ENCODE measurements around the gene CARS1.

The CARS1 gene

GRCh38 chr11:3007404-3008010 is 49.7 kb downstream of the CARS1 start:
- no peak for DNase-seq

GRCh38 chr11:3006505-3007260 is 50.5 kb downstream of the CARS1 start:
- no peak for DNase-seq

GRCh38 chr11:3004481-3004880 is 52.7 kb downstream of the CARS1 start:
- DNase-seq = no peak

GRCh38 chr11:3003396-3004231 is 53.6 kb downstream of the CARS1 start:
- DNase-seq = no peak

- DNase-seq = no peak
These were observed 54.4 kb downstream of the CARS1 start for GRCh38 chr11:3002871-3003270.

GRCh38 chr11:3002351-3002861 is 54.8 kb downstream of the CARS1 start:
- DNase-seq = no peak

- DNase-seq = no peak
These were observed 55.7 kb downstream of the CARS1 start for GRCh38 chr11:3001496-3001895.

GRCh38 chr11:3000032-3000961 is 56.9 kb downstream of the CARS1 start:
- peak; percentile 31 for DNase-seq

- no peak for DNase-seq
These were observed 57.7 kb downstream of the CARS1 start for GRCh38 chr11:2999464-2999998.

- no peak for DNase-seq
These were observed 59.0 kb downstream of the CARS1 start for GRCh38 chr11:2998073-2998850.

- no peak for DNase-seq
These were observed 59.8 kb downstream of the CARS1 start for GRCh38 chr11:2997406-2997805.

GRCh38 chr11:2996976-2997375 is 60.2 kb downstream of the CARS1 start:
- no peak for DNase-seq

- DNase-seq = no peak
These were observed 61.2 kb downstream of the CARS1 start for GRCh38 chr11:2995893-2996554.

- no peak for DNase-seq
These were observed 62.1 kb downstream of the CARS1 start for GRCh38 chr11:2995031-2995561.

GRCh38 chr11:2994336-2994730 is 62.9 kb downstream of the CARS1 start:
- DNase-seq = no peak

GRCh38 chr11:2992997-2993325 is 64.3 kb downstream of the CARS1 start:
- no peak for DNase-seq

GRCh38 chr11:2992234-2992996 is 64.8 kb downstream of the CARS1 start, which contains the start of gene NAP1L4:
Gene NAP1L4 (minus strand): TSS chr11:2992329. CDS start chr11:2979220, 13,109 bp downstream.
- DNase-seq = peak; percentile 94

- DNase-seq = peak; percentile 68
These were observed 65.6 kb downstream of the CARS1 start for GRCh38 chr11:2991452-2992233.

All from kidney glomerular epithelial cell (primary cell).